Embryonic facial prominence (tissue), 1 donor: ENCODE data around the gene GPSM3.
A peak's percentile ranks its signal among the peaks of the same experiment; 100 is the strongest.
"Not testable (repeated sequence)": the region's sequence is repeated elsewhere in the genome, so short reads cannot be mapped to it uniquely, and the experiment has no call there.

Experiments
- DNase-seq: peaks from one replicate; pipeline ENCODE4 v3.0.0-alpha.2; 2016; ENCODE audit errors: extremely low spot score

Gene GPSM3

GRCh38 chr6:32187009-32187709 lies 5.3 kb downstream of the GPSM3 start:
- DNase-seq: no peak

DNA sequence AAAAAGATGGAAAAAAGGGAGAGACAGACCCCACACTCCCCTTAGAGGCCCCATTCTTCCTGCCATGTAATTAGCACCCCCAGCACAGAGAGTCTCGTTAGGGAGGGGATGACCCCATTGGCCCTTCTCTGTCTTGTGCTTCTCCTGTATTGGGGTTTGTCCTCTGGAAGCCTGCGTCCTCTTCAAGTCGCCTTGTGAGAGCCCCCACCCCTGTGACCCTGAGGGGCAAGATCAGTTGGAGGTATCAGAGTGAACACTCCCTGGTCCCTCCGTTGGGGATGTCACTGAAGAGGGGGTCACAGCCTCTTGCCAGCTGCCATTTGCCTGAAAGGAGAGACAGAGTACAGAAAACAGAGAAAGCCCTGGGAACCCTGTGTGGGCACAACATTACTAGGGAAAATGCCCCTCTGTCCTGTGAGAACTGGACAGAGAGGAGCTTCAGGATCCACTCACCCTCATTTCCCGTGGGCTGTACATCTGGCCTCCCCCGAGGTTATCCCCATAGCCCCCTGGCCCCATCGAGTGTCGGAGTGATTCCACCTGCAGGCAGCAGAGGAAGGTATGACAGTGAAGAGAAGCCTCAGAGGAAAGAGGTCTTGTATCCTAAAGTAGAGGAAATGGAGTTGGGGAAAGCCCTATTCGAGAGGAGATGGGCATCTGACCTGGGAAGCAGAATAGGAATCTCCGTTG lies 6.1 kb downstream of the GPSM3 start:
- not testable (repeated sequence) for DNase-seq

GRCh38 chr6:32185681-32186131 lies 6.7 kb downstream of the GPSM3 start:
- DNase-seq: not testable (repeated sequence)

- DNase-seq: no peak
Observed at GRCh38 chr6:32184084-32184640, 8.3 kb downstream of the GPSM3 start, which contains the start of gene AGER. AGER (minus strand) TSS chr6:32184253; CDS start chr6:32184222, 31 bp downstream.

- no peak for DNase-seq
Observed at GRCh38 chr6:32183483-32184083, 8.9 kb downstream of the GPSM3 start.

DNA sequence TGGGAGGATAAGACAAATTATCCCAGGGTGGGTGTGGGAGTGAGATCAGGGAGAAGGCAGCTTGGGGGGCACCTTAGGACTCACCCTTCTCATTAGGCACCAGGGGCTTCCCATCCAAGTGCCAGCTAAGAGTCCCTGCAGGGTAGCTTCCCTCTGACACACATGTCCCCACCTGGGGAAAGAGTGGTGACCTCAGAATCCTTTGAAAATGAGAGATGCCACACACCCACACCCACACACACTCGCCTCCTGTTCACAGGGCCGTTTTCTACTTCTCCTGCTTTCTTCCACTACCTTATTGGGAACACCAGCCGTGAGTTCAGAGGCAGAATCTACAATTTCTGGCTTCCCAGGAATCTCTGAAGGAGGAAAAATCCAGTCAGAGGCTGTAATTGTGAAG lies 9.4 kb downstream of the GPSM3 start:
- DNase-seq: no peak

GRCh38 chr6:32182555-32182981 lies 9.9 kb downstream of the GPSM3 start:
- no peak for DNase-seq

DNA sequence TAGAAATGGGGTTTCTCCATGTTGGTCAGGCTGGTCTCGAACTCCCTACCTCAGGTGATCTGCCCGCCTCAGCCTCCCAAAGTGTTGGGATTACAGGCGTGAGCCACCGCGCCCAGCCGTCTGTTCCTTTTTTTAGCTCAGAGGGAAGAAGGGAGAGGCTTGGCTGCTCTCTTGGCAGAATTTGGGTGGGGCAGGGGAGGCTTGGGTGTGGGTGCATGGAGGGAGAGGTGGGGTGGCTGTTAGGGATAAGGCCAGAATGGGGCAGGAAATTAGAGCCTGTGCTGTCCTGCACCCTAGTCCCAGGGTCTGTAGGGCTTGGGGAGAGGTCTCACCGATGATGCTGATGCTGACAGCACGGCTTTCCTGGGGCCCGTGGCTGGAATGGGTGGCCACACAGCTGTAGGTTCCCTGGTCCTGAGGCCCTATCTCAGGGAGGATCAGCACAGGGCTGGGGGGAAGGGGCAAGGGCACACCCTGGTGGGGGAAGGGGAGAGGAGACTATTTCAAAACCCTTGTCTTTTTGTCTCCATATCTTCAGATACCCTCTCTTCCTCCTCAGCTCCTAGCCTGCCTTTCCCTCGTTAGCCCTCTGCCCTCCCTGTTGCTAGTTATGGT lies 10.4 kb downstream of the GPSM3 start:
- no peak for DNase-seq

- DNase-seq: no peak
Observed at GRCh38 chr6:32181148-32181702, 11.2 kb downstream of the GPSM3 start.

- no peak for DNase-seq
Observed at GRCh38 chr6:32179766-32180405, 12.6 kb downstream of the GPSM3 start.

GRCh38 chr6:32178547-32179440 lies 13.6 kb downstream of the GPSM3 start:
- DNase-seq: no peak

GRCh38 chr6:32177788-32178546 lies 14.5 kb downstream of the GPSM3 start, which contains the start of gene RNF5:
RNF5 (plus strand) TSS chr6:32178405; CDS start chr6:32178512, 107 bp downstream.
- peak; percentile 100 for DNase-seq

GRCh38 chr6:32177183-32177787 lies 15.2 kb downstream of the GPSM3 start:
- DNase-seq: no peak

- DNase-seq: no peak
Observed at GRCh38 chr6:32176476-32177182, 15.8 kb downstream of the GPSM3 start.

GRCh38 chr6:32175711-32176475 lies 16.6 kb downstream of the GPSM3 start, which contains the start of gene AGPAT1:
AGPAT1 (minus strand) TSS chr6:32176084; CDS start chr6:32171496, 4,588 bp downstream.
- DNase-seq: peak; percentile 93

- no peak for DNase-seq
Observed at GRCh38 chr6:32175322-32175710, 17.1 kb downstream of the GPSM3 start.

- DNase-seq: no peak
Observed at GRCh38 chr6:32174416-32174815, 18.0 kb downstream of the GPSM3 start.
